Glutamatergic neuron (in vitro differentiated cells): ENCODE measurements around the gene ACSS1. TPM values are rescaled to one million over a fixed set of nuclear protein-coding genes. Genes with fewer than 3 reads are reported as not detected.

Experiments
- DNase-seq: peaks from one replicate; pipeline ENCODE4 v3.0.0; 2022
- H3K27ac Mint-ChIP-seq: one replicate; pipeline ENCODE4 v1.8.0; 2020; ENCODE audit warnings: mild to moderate bottlenecking, mixed read lengths, inconsistent platforms; ENCODE audit not compliant: unreplicated experiment
- H3K27me3 Mint-ChIP-seq: one replicate; pipeline ENCODE4 v1.8.0; 2020; ENCODE audit warnings: mild to moderate bottlenecking, moderate library complexity, mixed read lengths, inconsistent platforms; ENCODE audit not compliant: unreplicated experiment
- H3K36me3 Mint-ChIP-seq: one replicate; pipeline ENCODE4 v1.8.0; 2020; ENCODE audit warnings: mild to moderate bottlenecking, mixed read lengths, inconsistent platforms; ENCODE audit not compliant: unreplicated experiment
- H3K4me1 Mint-ChIP-seq: one replicate; pipeline ENCODE4 v1.8.0; 2020; ENCODE audit warnings: mild to moderate bottlenecking, low read depth, mixed read lengths, inconsistent platforms; ENCODE audit not compliant: unreplicated experiment
- H3K4me3 Mint-ChIP-seq: one replicate; pipeline ENCODE4 v1.8.0; 2020; ENCODE audit warnings: mild to moderate bottlenecking, mixed read lengths, inconsistent platforms; ENCODE audit not compliant: unreplicated experiment
- H3K9me3 Mint-ChIP-seq: one replicate; pipeline ENCODE4 v1.8.0; 2020; ENCODE audit warnings: mild to moderate bottlenecking, moderate library complexity, mixed read lengths, inconsistent platforms; ENCODE audit not compliant: unreplicated experiment
- total RNA-seq: library from RNA; stranded (reverse); fragmentation: NEBNext Ultra II Directional; extraction: Animal tissue kit (Norgen Biotek cat#: 25700); gene quantifications from one replicate; pipeline ENCODE4 v1.2.1, GENCODE V29; 2021; ENCODE audit not compliant: unreplicated experiment
- TF ChIP-seq, protein P1 (sequence below): fragments of 200-600 bp; sonication (generic); IDR thresholded peaks from one replicate; pipeline ENCODE4 v1.5.0; 2021; ENCODE audit not compliant: partially characterized antibody, unreplicated experiment

Gene ACSS1
- total RNA-seq, 1 donor from 2014 or later, result not detected

DNA sequence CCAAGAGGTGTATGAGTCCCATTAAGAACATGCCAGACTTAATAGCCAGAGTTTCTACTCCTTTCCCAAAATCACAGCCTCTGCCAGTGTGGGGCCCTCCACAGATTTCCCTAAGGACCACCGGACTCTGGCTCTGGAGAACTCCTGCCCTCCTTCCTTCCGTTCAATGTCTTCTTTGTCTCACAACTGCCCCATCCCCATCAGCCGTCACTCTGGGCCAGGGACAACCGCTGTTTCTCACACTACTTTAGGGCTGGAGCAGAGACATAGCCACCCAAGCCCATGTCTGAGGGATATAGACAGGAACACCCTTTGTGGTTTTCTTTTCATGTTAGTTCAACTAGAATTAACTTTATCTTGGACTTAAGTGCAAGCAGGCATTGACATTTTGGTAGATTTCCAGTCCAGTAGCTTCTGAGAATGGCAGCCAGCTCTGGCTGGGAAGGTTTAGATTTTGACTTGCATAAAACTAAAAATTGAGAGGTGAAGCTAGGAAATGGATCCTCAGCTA lies 6.7 kb upstream of the ACSS1 start:
- no peak overlapping the region for H3K27ac Mint-ChIP-seq
- peak; percentile 4 for DNase-seq
- H3K27me3 Mint-ChIP-seq, result peaks cover 23% of the 10 kb centered on the region
- H3K4me3 Mint-ChIP-seq, result no peak overlapping the region
- peaks cover 4% of the 10 kb centered on the region for H3K9me3 Mint-ChIP-seq
- H3K4me1 Mint-ChIP-seq, result no peaks in the 10 kb centered on the region
- TF ChIP-seq, protein P1, sequence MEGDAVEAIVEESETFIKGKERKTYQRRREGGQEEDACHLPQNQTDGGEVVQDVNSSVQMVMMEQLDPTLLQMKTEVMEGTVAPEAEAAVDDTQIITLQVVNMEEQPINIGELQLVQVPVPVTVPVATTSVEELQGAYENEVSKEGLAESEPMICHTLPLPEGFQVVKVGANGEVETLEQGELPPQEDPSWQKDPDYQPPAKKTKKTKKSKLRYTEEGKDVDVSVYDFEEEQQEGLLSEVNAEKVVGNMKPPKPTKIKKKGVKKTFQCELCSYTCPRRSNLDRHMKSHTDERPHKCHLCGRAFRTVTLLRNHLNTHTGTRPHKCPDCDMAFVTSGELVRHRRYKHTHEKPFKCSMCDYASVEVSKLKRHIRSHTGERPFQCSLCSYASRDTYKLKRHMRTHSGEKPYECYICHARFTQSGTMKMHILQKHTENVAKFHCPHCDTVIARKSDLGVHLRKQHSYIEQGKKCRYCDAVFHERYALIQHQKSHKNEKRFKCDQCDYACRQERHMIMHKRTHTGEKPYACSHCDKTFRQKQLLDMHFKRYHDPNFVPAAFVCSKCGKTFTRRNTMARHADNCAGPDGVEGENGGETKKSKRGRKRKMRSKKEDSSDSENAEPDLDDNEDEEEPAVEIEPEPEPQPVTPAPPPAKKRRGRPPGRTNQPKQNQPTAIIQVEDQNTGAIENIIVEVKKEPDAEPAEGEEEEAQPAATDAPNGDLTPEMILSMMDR, result no peak
- peaks cover 12% of the 10 kb centered on the region for H3K36me3 Mint-ChIP-seq

DNA sequence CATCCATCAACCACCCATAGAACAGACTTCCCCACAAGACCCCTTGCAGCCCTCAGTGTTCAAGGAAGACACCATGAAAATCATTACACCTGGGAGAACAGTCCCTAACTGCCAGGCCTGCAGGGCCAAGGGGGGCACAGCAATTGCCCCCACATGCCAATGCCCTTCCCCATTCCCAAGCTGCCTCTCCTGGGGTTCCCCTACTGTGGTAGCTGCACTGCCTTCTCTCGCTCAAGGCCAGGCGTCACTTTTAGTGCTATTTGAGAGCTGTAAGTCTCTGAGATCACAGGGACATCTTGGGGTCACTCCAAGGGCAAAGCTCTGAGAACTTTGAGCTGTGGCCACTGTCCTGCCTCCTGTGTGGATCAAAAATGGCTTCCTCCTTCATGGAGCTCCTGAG lies 6.0 kb upstream of the ACSS1 start:
- peaks cover 25% of the 10 kb centered on the region for H3K27me3 Mint-ChIP-seq

GRCh38 chr20:25063546-25063945 lies 5.6 kb upstream of the ACSS1 start:
- peaks cover 25% of the 10 kb centered on the region for H3K27me3 Mint-ChIP-seq

More for the DNA sequence above, 6.0 kb upstream of the ACSS1 start:
- peak; percentile 1 for DNase-seq
- H3K27ac Mint-ChIP-seq, result no peak overlapping the region
- peaks cover 12% of the 10 kb centered on the region for H3K36me3 Mint-ChIP-seq
- TF ChIP-seq, protein P1, result no peak
- peaks cover 5% of the 10 kb centered on the region for H3K9me3 Mint-ChIP-seq
- no peak overlapping the region for H3K4me3 Mint-ChIP-seq
- H3K4me1 Mint-ChIP-seq, result no peaks in the 10 kb centered on the region

DNA sequence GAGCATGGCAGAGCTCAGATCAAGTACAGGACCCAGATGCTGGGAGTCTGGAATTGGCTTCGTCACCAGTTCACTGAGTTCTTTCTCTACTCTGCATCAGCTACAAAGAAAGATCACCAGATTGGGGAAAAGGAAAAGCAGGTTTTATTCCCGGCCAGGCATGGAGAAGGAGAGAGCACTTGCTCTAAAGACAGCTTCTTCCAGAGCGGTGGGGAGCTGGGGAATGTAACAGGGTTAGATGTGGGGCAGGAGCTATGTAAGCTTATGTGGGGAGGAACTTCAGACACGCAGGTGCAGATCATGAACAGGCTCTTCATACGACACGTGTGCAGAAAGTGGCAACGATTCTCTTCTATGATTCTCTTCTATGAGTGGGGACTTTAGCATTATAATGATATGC lies 4.9 kb upstream of the ACSS1 start:
- Mint-ChIP-seq H3K36me3 (peaks cover 12% of the 10 kb centered on the region), H3K9me3 (peaks cover 5% of the 10 kb centered on the region), H3K27ac (no peak overlapping the region), H3K4me3 (no peak overlapping the region), H3K4me1 (no peaks in the 10 kb centered on the region), H3K27me3 (peaks cover 25% of the 10 kb centered on the region)
- TF ChIP-seq, protein P1, result no peak
- DNase-seq, result no peak

More at GRCh38 chr20:25063546-25063945, 5.6 kb upstream of the ACSS1 start:
- TF ChIP-seq, protein P1, result no peak
- H3K9me3 Mint-ChIP-seq, result peaks cover 5% of the 10 kb centered on the region
- H3K36me3 Mint-ChIP-seq, result peaks cover 12% of the 10 kb centered on the region
- H3K4me1 Mint-ChIP-seq, result no peaks in the 10 kb centered on the region
- no peak overlapping the region for H3K4me3 Mint-ChIP-seq
- DNase-seq, result peak; percentile 7
- no peak overlapping the region for H3K27ac Mint-ChIP-seq

- Mint-ChIP-seq H3K9me3 (peaks cover 5% of the 10 kb centered on the region), H3K27ac (no peak overlapping the region), H3K4me3 (no peak overlapping the region), H3K27me3 (peaks cover 25% of the 10 kb centered on the region), H3K4me1 (no peaks in the 10 kb centered on the region), H3K36me3 (peaks cover 12% of the 10 kb centered on the region)
- TF ChIP-seq, protein P1, result no peak
- peak; percentile 4 for DNase-seq
Observed at GRCh38 chr20:25061821-25062530, 4.0 kb upstream of the ACSS1 start.
